Measurements from ENCODE around the gene CACNA2D3.

- TF ChIP-seq CTCF (conservative IDR thresholded peaks at IDR 0.05; ENCODE audit: low read depth, low read length), result no peak
- no peak for TF ChIP-seq EZH2 (IDR thresholded peaks at IDR 0.05; ENCODE audit: low read length, unreplicated experiment)
- no peak for TF ChIP-seq EZH2phosphoT487 (IDR thresholded peaks at IDR 0.05; ENCODE audit: borderline replicate concordance, low read length)
These were observed 299.6 kb downstream of the CACNA2D3 start for GRCh38 chr3:54421943-54422342.
